ENCODE data around the gene HPGDS.

DNA sequence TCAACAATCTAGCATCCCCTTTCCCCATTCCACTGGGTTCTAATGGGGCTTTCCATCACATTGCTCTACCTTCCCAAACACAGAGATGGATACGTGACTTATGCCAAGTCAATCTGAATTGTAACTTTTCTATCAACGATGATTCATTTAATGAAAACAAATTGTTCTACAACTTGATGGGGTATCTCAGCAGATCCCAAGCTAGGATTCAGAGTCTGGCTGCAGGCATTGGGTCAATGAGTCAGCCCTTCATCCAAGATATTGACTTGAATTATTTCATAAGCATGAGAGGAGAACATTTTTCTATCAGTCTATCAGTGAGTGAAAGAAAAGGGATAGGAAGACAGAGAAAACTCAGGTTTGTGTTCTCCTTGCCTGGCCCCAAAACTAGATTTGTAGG is 15.0 kb upstream of the HPGDS start:
- TF ChIP-seq, protein P1, sequence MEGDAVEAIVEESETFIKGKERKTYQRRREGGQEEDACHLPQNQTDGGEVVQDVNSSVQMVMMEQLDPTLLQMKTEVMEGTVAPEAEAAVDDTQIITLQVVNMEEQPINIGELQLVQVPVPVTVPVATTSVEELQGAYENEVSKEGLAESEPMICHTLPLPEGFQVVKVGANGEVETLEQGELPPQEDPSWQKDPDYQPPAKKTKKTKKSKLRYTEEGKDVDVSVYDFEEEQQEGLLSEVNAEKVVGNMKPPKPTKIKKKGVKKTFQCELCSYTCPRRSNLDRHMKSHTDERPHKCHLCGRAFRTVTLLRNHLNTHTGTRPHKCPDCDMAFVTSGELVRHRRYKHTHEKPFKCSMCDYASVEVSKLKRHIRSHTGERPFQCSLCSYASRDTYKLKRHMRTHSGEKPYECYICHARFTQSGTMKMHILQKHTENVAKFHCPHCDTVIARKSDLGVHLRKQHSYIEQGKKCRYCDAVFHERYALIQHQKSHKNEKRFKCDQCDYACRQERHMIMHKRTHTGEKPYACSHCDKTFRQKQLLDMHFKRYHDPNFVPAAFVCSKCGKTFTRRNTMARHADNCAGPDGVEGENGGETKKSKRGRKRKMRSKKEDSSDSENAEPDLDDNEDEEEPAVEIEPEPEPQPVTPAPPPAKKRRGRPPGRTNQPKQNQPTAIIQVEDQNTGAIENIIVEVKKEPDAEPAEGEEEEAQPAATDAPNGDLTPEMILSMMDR (IDR thresholded peaks at IDR 0.05): no peak
- TF ChIP-seq POLR2A (IDR thresholded peaks at IDR 0.05): no peak
